ENCODE measurements around the gene RFX6. TPM values are rescaled to one million over a fixed set of nuclear protein-coding genes. Genes with fewer than 3 reads are reported as not detected.

RFX6 gene
- total and polyA plus RNA-seq, 12 donors = not detected

GRCh38 chr6:116969211-116969863 lies 92.3 kb downstream of the RFX6 start:
- H3K27ac ChIP-seq = no peak overlapping the region
- DNase-seq (peak in 1 of 2 donors; percentile 11), ATAC-seq (peak in 1 of 8 donors; percentile 52)
- no peaks in the 10 kb centered on the region for H3K4me1 ChIP-seq
- TF ChIP-seq CTCF (IDR thresholded peaks at IDR 0.05) = peak in 8 of 9 donors; percentile 20 to 72 (median 62)
- 28% methylated on average over 5 of the region's 5 CpGs for WGBS, 2 donors
- no peaks in the 10 kb centered on the region for H3K9me3 ChIP-seq
- H3K36me3 ChIP-seq = no peaks in the 10 kb centered on the region
- peaks cover 0 to 28% (median 0%) of the 10 kb centered on the region in 7 donors for H3K27me3 ChIP-seq
- no peak overlapping the region for H3K4me3 ChIP-seq
- intact Hi-C loops (cut with DNase I) = loop anchor here in 3 of 10 donors (2.0 to 10.0 kb wide), 5 partner anchors 185 to 347 kb away; no protein-coding TSS in a partner anchor

- H3K4me3 ChIP-seq = no peak overlapping the region
- peak in 8 of 9 donors; percentile 23 to 73 (median 59) for TF ChIP-seq CTCF (IDR thresholded peaks at IDR 0.05)
- 0% methylated on average over 1 of the region's 1 CpG for WGBS, 2 donors
- ATAC-seq (no peak), DNase-seq (peak in 1 of 2 donors; percentile 7)
- H3K27me3 ChIP-seq = peaks cover 0 to 20% (median 0%) of the 10 kb centered on the region in 7 donors
- no peaks in the 10 kb centered on the region for H3K9me3 ChIP-seq
- no peaks in the 10 kb centered on the region for H3K36me3 ChIP-seq
- H3K4me1 ChIP-seq = no peaks in the 10 kb centered on the region
- no peak overlapping the region for H3K27ac ChIP-seq
- intact Hi-C loops (cut with DNase I) = loop anchor here (2.0 to 10.0 kb wide), 7 partner anchors 215 to 345 kb away; partner anchors contain the start of gene VGLL2 (in 2 of the 10)
Measured at GRCh38 chr6:116971959-116972358, 94.9 kb downstream of the RFX6 start.

- intact Hi-C loops (cut with DNase I) = loop anchor here in 9 of 10 donors (5.0 to 10.0 kb wide), 6 partner anchors 213 to 343 kb away; partner anchors contain the start of gene VGLL2 (in 2 of the 9)
- Histone ChIP-seq H3K36me3 (no peaks in the 10 kb centered on the region), H3K4me3 (no peak overlapping the region), H3K27me3 (peaks cover 0 to 10% (median 0%) of the 10 kb centered on the region in 7 donors), H3K9me3 (no peaks in the 10 kb centered on the region), H3K4me1 (no peaks in the 10 kb centered on the region), H3K27ac (no peak overlapping the region)
- 70 to 74% methylated on average over 5 of the region's 5 CpGs for WGBS, 2 donors
- no peak for DNase-seq
- no peak for TF ChIP-seq CTCF (IDR thresholded peaks at IDR 0.05)
- ATAC-seq = no peak
Measured at GRCh38 chr6:116973976-116974375, 96.9 kb downstream of the RFX6 start.

GRCh38 chr6:116974526-116975316 lies 97.7 kb downstream of the RFX6 start:
- Histone ChIP-seq H3K27me3 (peaks cover 0 to 7% (median 0%) of the 10 kb centered on the region in 7 donors), H3K9me3 (no peaks in the 10 kb centered on the region), H3K4me3 (no peak overlapping the region), H3K27ac (no peak overlapping the region), H3K36me3 (no peaks in the 10 kb centered on the region), H3K4me1 (no peaks in the 10 kb centered on the region)
- 56 to 72% methylated on average over 5 of the region's 5 CpGs for WGBS, 2 donors
- intact Hi-C loops (cut with DNase I) = loop anchor here in 9 of 10 donors (5.0 to 10.0 kb wide), 6 partner anchors 213 to 343 kb away; partner anchors contain the start of gene VGLL2 (in 2 of the 9)
- no peak for DNase-seq
- TF ChIP-seq CTCF (IDR thresholded peaks at IDR 0.05) = no peak
- no peak for ATAC-seq
